Neural progenitor cell (in vitro differentiated cells): ENCODE measurements around the gene WSCD2.

ENCODE experiments used
- CTCF ChIP-seq: fragments of 200-600 bp; sonication (generic); IDR thresholded peaks from 2 replicates; pipeline ENCODE4 v1.5.1; 2017; ENCODE audit warnings: antibody characterized with exemption, mild to moderate bottlenecking
- EZH2 ChIP-seq: fragments of 200-600 bp; sonication (generic); IDR thresholded peaks from 2 replicates; pipeline ENCODE4 v1.6.1; 2017; ENCODE audit warnings: antibody characterized with exemption, mild to moderate bottlenecking, moderate library complexity
- EZH2phosphoT487 ChIP-seq: fragments of 200-600 bp; sonication (generic); IDR thresholded peaks from 2 replicates; pipeline ENCODE4 v1.6.1; 2017; ENCODE audit warnings: antibody characterized with exemption

- TF ChIP-seq CTCF (no peak), EZH2phosphoT487 (no peak), EZH2 (no peak)
These were observed 18.2 kb downstream of the WSCD2 start for GRCh38 chr12:108147279-108147678.
